DOHH2 (cell line): Measurements from ENCODE around the gene FYB1.

Experiments
- EZH2phosphoT487 ChIP-seq: fragments of 200-600 bp; sonication (generic); IDR thresholded peaks from 2 replicates; pipeline ENCODE4 v1.6.1; 2017; ENCODE audit warnings: borderline replicate concordance, mild to moderate bottlenecking, antibody characterized with exemption, low read length, moderate library complexity, mixed read lengths
- TF ChIP-seq, protein P1 (sequence below): fragments of 200-600 bp; sonication (generic); IDR thresholded peaks from one replicate; pipeline ENCODE4 v1.5.1; 2014; ENCODE audit warnings: antibody characterized with exemption, mild to moderate bottlenecking, low read depth, low read length; ENCODE audit not compliant: poor library complexity, severe bottlenecking

GRCh38 chr5:39137819-39138451, 81.4 kb downstream of the FYB1 start:
- TF ChIP-seq, protein P1, sequence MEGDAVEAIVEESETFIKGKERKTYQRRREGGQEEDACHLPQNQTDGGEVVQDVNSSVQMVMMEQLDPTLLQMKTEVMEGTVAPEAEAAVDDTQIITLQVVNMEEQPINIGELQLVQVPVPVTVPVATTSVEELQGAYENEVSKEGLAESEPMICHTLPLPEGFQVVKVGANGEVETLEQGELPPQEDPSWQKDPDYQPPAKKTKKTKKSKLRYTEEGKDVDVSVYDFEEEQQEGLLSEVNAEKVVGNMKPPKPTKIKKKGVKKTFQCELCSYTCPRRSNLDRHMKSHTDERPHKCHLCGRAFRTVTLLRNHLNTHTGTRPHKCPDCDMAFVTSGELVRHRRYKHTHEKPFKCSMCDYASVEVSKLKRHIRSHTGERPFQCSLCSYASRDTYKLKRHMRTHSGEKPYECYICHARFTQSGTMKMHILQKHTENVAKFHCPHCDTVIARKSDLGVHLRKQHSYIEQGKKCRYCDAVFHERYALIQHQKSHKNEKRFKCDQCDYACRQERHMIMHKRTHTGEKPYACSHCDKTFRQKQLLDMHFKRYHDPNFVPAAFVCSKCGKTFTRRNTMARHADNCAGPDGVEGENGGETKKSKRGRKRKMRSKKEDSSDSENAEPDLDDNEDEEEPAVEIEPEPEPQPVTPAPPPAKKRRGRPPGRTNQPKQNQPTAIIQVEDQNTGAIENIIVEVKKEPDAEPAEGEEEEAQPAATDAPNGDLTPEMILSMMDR = no peak
- no peak for TF ChIP-seq EZH2phosphoT487
